ENCODE data around the gene TAMALIN. TPM values are rescaled to one million over a fixed set of nuclear protein-coding genes. Genes with fewer than 3 reads are reported as not detected.

The TAMALIN gene
- total and polyA plus RNA-seq, 2 experiments from 2014 or later = 8.0 to 9.9 TPM

DNA sequence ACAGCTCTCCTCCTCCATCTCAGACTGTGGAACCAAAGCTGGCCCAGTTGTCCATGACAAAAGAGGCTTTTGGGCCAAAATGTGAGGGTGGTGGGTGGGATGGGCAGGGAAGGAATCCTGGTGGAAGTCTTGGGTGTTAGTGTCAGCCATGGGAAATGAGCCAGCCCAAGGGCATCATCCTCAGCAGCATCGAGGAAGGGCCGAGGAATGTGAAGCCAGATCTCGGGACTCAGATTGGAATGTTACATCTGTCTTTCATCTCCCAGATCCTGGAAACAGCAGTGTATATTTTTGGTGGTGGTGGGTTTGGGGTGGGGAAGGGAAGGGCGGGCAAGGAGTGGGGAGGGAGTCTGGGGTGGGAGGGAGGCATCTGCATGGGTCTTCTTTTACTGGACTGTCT lies 11.8 kb upstream of the TAMALIN start:
- no peaks in the 10 kb centered on the region for H3K36me3 ChIP-seq (replicated peaks; ENCODE audit: insufficient read depth, low read depth)
- H3K9me3 ChIP-seq (ENCODE audit: low read depth) = no peaks in the 10 kb centered on the region
- DNase-seq (ENCODE audit: low spot score) = no peak
- H4K20me1 ChIP-seq (ENCODE audit: insufficient read depth, poor library complexity, severe bottlenecking) = no peaks in the 10 kb centered on the region
- no peak for TF ChIP-seq EZH2 (IDR thresholded peaks at IDR 0.05; ENCODE audit: borderline replicate concordance)
- TF ChIP-seq EZH2phosphoT487 (IDR thresholded peaks at IDR 0.05; ENCODE audit: low read depth, severe bottlenecking, unreplicated experiment) = no peak
- TF ChIP-seq, protein P1, sequence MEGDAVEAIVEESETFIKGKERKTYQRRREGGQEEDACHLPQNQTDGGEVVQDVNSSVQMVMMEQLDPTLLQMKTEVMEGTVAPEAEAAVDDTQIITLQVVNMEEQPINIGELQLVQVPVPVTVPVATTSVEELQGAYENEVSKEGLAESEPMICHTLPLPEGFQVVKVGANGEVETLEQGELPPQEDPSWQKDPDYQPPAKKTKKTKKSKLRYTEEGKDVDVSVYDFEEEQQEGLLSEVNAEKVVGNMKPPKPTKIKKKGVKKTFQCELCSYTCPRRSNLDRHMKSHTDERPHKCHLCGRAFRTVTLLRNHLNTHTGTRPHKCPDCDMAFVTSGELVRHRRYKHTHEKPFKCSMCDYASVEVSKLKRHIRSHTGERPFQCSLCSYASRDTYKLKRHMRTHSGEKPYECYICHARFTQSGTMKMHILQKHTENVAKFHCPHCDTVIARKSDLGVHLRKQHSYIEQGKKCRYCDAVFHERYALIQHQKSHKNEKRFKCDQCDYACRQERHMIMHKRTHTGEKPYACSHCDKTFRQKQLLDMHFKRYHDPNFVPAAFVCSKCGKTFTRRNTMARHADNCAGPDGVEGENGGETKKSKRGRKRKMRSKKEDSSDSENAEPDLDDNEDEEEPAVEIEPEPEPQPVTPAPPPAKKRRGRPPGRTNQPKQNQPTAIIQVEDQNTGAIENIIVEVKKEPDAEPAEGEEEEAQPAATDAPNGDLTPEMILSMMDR (IDR thresholded peaks at IDR 0.05; ENCODE audit: poor library complexity) = no peak
- no peaks in the 10 kb centered on the region for H3K79me2 ChIP-seq
- no peaks in the 10 kb centered on the region for H3K9me2 ChIP-seq (replicated peaks; ENCODE audit: insufficient read depth)
- no peak overlapping the region for H3K4me3 ChIP-seq
- no peaks in the 10 kb centered on the region for H3K4me1 ChIP-seq (ENCODE audit: insufficient read depth)
- no peak overlapping the region for H3K27ac ChIP-seq
- no peak overlapping the region for H2AFZ ChIP-seq
- 35% methylated on average over 3 of the region's 4 CpGs for WGBS (ENCODE audit: low lambda C conversion rate, missing lambda C conversion rate)
- no peaks in the 10 kb centered on the region for H3K27me3 ChIP-seq
- no peak overlapping the region for H3K4me2 ChIP-seq

DNA sequence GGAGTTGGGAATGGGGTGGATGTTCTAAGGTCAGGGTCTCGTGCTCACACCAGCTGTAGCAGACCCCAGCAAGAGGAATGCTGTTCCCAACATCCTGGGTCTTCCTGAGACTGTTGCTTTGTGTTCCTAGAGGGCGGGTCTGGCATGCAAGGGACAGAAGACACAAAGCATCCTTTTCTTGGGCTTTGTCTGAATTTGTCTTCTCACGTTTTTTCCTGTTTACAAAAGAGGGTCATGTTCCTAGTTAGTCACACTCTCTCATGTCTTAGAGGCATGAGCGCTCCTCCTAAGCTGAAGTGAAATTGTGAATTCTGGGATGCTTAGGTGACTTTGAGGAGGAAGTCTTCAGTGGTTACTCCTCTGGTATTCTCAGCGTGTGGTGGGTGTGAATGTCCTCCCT lies 9.6 kb upstream of the TAMALIN start:
- Histone ChIP-seq H3K4me2 (no peak overlapping the region), H4K20me1 (ENCODE audit: insufficient read depth, poor library complexity, severe bottlenecking) (no peaks in the 10 kb centered on the region), H3K4me3 (no peak overlapping the region), H3K36me3 (replicated peaks; ENCODE audit: insufficient read depth, low read depth) (no peaks in the 10 kb centered on the region), H2AFZ (no peak overlapping the region), H3K27ac (no peak overlapping the region), H3K79me2 (no peaks in the 10 kb centered on the region), H3K4me1 (ENCODE audit: insufficient read depth) (no peaks in the 10 kb centered on the region), H3K9me3 (ENCODE audit: low read depth) (no peaks in the 10 kb centered on the region), H3K27me3 (no peaks in the 10 kb centered on the region), H3K9me2 (replicated peaks; ENCODE audit: insufficient read depth) (no peaks in the 10 kb centered on the region)
- TF ChIP-seq, protein P1 (IDR thresholded peaks at IDR 0.05; ENCODE audit: poor library complexity) = no peak
- TF ChIP-seq EZH2 (IDR thresholded peaks at IDR 0.05; ENCODE audit: borderline replicate concordance) (no peak), EZH2phosphoT487 (IDR thresholded peaks at IDR 0.05; ENCODE audit: low read depth, severe bottlenecking, unreplicated experiment) (no peak)
- 91% methylated on average over 5 of the region's 5 CpGs for WGBS (ENCODE audit: low lambda C conversion rate, missing lambda C conversion rate)
- no peak for DNase-seq (ENCODE audit: low spot score)

DNA sequence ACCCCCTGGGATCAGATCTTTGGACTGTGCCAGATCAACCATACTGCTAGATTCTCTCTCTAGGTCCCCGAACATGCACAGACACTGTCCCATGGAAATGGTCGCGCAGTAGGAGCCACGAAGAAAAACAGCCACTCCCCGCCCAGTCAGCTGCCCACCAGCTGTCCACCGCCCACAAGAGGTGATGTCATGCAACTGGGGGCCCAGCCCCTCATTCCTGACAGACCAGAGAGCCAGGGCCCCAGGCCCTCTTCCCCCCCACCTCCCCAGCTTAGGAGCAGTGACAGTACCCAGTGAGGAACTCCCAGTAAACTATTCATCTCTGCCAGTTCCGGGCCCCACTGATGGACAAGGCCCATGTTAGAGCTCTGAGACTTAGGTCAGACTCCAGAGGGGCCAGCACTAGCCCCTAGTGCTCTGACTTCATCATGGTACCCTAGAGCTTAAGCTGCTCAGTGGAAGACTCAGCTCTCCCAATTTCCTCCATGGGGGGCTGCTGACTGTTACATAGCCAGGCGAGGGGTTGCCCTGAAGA lies 3.7 kb upstream of the TAMALIN start:
- 93% methylated on average over 7 of the region's 8 CpGs for WGBS (ENCODE audit: low lambda C conversion rate, missing lambda C conversion rate)

DNA sequence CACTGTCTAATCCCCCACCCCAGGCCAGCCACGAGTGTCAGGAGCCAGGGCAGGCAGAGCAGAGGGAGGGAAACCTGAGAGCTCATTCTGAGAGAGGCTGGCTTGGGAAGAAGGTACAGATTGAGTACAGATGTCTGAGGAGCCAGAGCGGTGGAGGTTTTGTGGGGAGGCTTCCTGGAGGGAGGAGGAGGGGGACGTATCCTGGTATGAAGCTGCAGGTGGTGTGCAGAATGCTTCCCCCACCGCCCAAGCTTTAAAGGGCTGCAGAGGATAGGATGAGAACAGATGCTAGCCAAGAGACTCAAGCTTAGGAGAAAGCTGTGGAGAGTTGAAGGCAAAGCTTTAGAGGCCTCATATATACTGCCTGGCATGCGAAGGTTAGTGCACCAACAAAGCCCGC lies 3.2 kb upstream of the TAMALIN start:
- DNase-seq (ENCODE audit: low spot score) = no peak
- no peaks in the 10 kb centered on the region for H3K9me3 ChIP-seq (ENCODE audit: low read depth)
- H3K27ac ChIP-seq = no peak overlapping the region
- H3K9me2 ChIP-seq (replicated peaks; ENCODE audit: insufficient read depth) = no peaks in the 10 kb centered on the region
- H3K4me1 ChIP-seq (ENCODE audit: insufficient read depth) = peaks cover 5% of the 10 kb centered on the region
- 64% methylated on average over 6 of the region's 6 CpGs for WGBS (ENCODE audit: low lambda C conversion rate, missing lambda C conversion rate)
- no peak overlapping the region for H2AFZ ChIP-seq
- no peak overlapping the region for H3K4me2 ChIP-seq
- TF ChIP-seq EZH2phosphoT487 (IDR thresholded peaks at IDR 0.05; ENCODE audit: low read depth, severe bottlenecking, unreplicated experiment) = no peak
- TF ChIP-seq, protein P1 (IDR thresholded peaks at IDR 0.05; ENCODE audit: poor library complexity) = no peak
- TF ChIP-seq EZH2 (IDR thresholded peaks at IDR 0.05; ENCODE audit: borderline replicate concordance) = no peak
- H4K20me1 ChIP-seq (ENCODE audit: insufficient read depth, poor library complexity, severe bottlenecking) = no peaks in the 10 kb centered on the region
- H3K27me3 ChIP-seq = peaks cover 30% of the 10 kb centered on the region
- H3K4me3 ChIP-seq = no peak overlapping the region
- no peaks in the 10 kb centered on the region for H3K79me2 ChIP-seq
- H3K36me3 ChIP-seq (replicated peaks; ENCODE audit: insufficient read depth, low read depth) = no peaks in the 10 kb centered on the region

More for the DNA sequence above, 3.7 kb upstream of the TAMALIN start:
- Histone ChIP-seq H3K4me2 (no peak overlapping the region), H3K9me3 (ENCODE audit: low read depth) (no peaks in the 10 kb centered on the region), H3K36me3 (replicated peaks; ENCODE audit: insufficient read depth, low read depth) (no peaks in the 10 kb centered on the region), H3K79me2 (no peaks in the 10 kb centered on the region), H4K20me1 (ENCODE audit: insufficient read depth, poor library complexity, severe bottlenecking) (no peaks in the 10 kb centered on the region), H3K4me3 (no peak overlapping the region), H3K4me1 (ENCODE audit: insufficient read depth) (peaks cover 5% of the 10 kb centered on the region), H3K27ac (no peak overlapping the region), H3K9me2 (replicated peaks; ENCODE audit: insufficient read depth) (no peaks in the 10 kb centered on the region), H2AFZ (no peak overlapping the region), H3K27me3 (peaks cover 30% of the 10 kb centered on the region)
- DNase-seq (ENCODE audit: low spot score) = no peak
- TF ChIP-seq EZH2 (IDR thresholded peaks at IDR 0.05; ENCODE audit: borderline replicate concordance) = no peak
